ENCODE results near the gene ADAP1. TPM values are rescaled to one million over a fixed set of nuclear protein-coding genes. Genes with fewer than 3 reads are reported as not detected.

Gene ADAP1
- total and polyA plus RNA-seq, 2 of the 13 experiments (the other 11 are each of a cell fraction or from before 2014, with no cell fraction given) = 10.5 to 24.6 TPM

- TF ChIP-seq POGK (CRISPR knock-in tag; conservative IDR thresholded peaks at IDR 0.05) = 0 out of 2 replicates have a peak, but pooled peaks have one; percentile 45
- 0 out of 2 replicates have a peak, but pooled peaks have one; percentile 71 for TF ChIP-seq KLF15 (CRISPR knock-in tag; IDR thresholded peaks at IDR 0.05; ENCODE audit: borderline replicate concordance)
- peak; percentile 82; the same call in 1 of the 2 replicates for TF ChIP-seq ZNF772 (CRISPR knock-in tag; IDR thresholded peaks at IDR 0.05)
- TF ChIP-seq FOXC1 (CRISPR knock-in tag; IDR thresholded peaks at IDR 0.05; ENCODE audit: borderline replicate concordance) = peak; percentile 92
- peak; percentile 82 for TF ChIP-seq KAT8 (CRISPR knock-in tag; IDR thresholded peaks at IDR 0.05)
- TF ChIP-seq HDAC1 (CRISPR knock-in tag; IDR thresholded peaks at IDR 0.05) = peak; percentile 57; the same call in 1 of the 2 replicates
- TF ChIP-seq ARNTL (CRISPR knock-in tag; IDR thresholded peaks at IDR 0.05) = peak; percentile 94
- TF ChIP-seq ZNF205 (CRISPR knock-in tag; IDR thresholded peaks at IDR 0.05) = peak; percentile 72; the same call in 1 of the 2 replicates
- no peak for TF ChIP-seq HMG20A (CRISPR knock-in tag; IDR thresholded peaks at IDR 0.05; ENCODE audit: borderline replicate concordance)
- peak; percentile 90; the same call in 1 of the 2 replicates for TF ChIP-seq SETDB1 (CRISPR knock-in tag; IDR thresholded peaks at IDR 0.05; ENCODE audit: borderline replicate concordance)
- peak; percentile 97 for TF ChIP-seq ZBTB33 (CRISPR knock-in tag; IDR thresholded peaks at IDR 0.05)
- 0 out of 2 replicates have a peak, but pooled peaks have one; percentile 19 for TF ChIP-seq NFIC (IDR thresholded peaks at IDR 0.05; ENCODE audit: low read length)
- TF ChIP-seq DMAP1 (CRISPR knock-in tag; IDR thresholded peaks at IDR 0.05) = peak; percentile 95
- TF ChIP-seq NR0B2 (CRISPR knock-in tag; IDR thresholded peaks at IDR 0.05) = peak; percentile 84; the same call in 1 of the 2 replicates
- peak; percentile 60; the same call in 1 of the 2 replicates for TF ChIP-seq TARDBP (CRISPR knock-in tag; IDR thresholded peaks at IDR 0.05)
- TF ChIP-seq ZNF782 (CRISPR knock-in tag; IDR thresholded peaks at IDR 0.05; ENCODE audit: borderline replicate concordance) = 0 out of 2 replicates have a peak, but pooled peaks have one; percentile 27
- peak; percentile 90 for TF ChIP-seq ZNF136 (CRISPR knock-in tag; IDR thresholded peaks at IDR 0.05; ENCODE audit: low read depth)
- peak; percentile 73; the same call in 1 of the 2 replicates for TF ChIP-seq IRF2 (CRISPR knock-in tag; IDR thresholded peaks at IDR 0.05)
- TF ChIP-seq ZNF790 (CRISPR knock-in tag; IDR thresholded peaks at IDR 0.05; ENCODE audit: borderline replicate concordance) = peak; percentile 76; the same call in 1 of the 2 replicates
- peak; percentile 80 for TF ChIP-seq PHF5A (CRISPR knock-in tag; IDR thresholded peaks at IDR 0.05; ENCODE audit: low read depth, unreplicated experiment)
- no peak for TF ChIP-seq ZNF577 (CRISPR knock-in tag; IDR thresholded peaks at IDR 0.05; ENCODE audit: borderline replicate concordance, low read depth)
- peak; percentile 63; the same call in 1 of the 2 replicates for TF ChIP-seq NFATC3 (CRISPR knock-in tag; IDR thresholded peaks at IDR 0.05)
- peak; percentile 97 for TF ChIP-seq ZNF431 (CRISPR knock-in tag; IDR thresholded peaks at IDR 0.05; ENCODE audit: borderline replicate concordance, low read depth)
- TF ChIP-seq ZNF552 (CRISPR knock-in tag; IDR thresholded peaks at IDR 0.05; ENCODE audit: borderline replicate concordance) = no peak
- TF ChIP-seq ZNF616 (CRISPR knock-in tag; IDR thresholded peaks at IDR 0.05; ENCODE audit: low read depth) = peak; percentile 91
- TF ChIP-seq CBX2 (IDR thresholded peaks at IDR 0.05; ENCODE audit: low read depth, low read length) = no peak
- TF ChIP-seq CBX2 (CRISPR knock-in tag; IDR thresholded peaks at IDR 0.05; ENCODE audit: low read depth) = no peak
- TF ChIP-seq ZNF317 (CRISPR knock-in tag; IDR thresholded peaks at IDR 0.05) = peak; percentile 77; the same call in 1 of the 2 replicates
Observed at GRCh38 chr7:873367-874002, 81.0 kb downstream of the ADAP1 start (continued).
